Heart left ventricle (tissue), 13 donors: ENCODE measurements around the gene N4BP2L2.

Experiments
- CTCF ChIP-seq, 12 donors: fragments of 200-600 bp; sonication (generic) in 4 of 12; IDR thresholded peaks; one replicate each; pipeline versions ENCODE4 v1.5.0 to v1.8.0; 2018 to 2022; ENCODE audit warnings: antibody characterized with exemption in 12 of 12, mild to moderate bottlenecking in 5 of 12
- POLR2A ChIP-seq, 2 donors: fragments of 450-650 bp; IDR thresholded peaks; one replicate each; pipeline ENCODE4 v1.6.1; 2017; ENCODE audit warnings: antibody characterized with exemption in 2 of 2, mild to moderate bottlenecking in 2 of 2, moderate library complexity in 2 of 2
- donor health status: ischemic (EF 13 %, LVEDD 7.1; RV severe dilation, severe dysfunction).
- donor health status: DM: no; HTN: yes; CAD: no.
- donor health status: DM: no; HTN: no; CAD: no.
- donor health status: ischemic (EF 25% LVEDD 6.9; RV normal size, moderate dysfunction).
- donor health status: ischemic (EF 25% LVEDD 5.7; RV mildly dilated, moderate dysfunction).
- donor health status: ischemic (EF 35%, LVEDD 5.7; RV mildly dilated, moderate dysfunction).
- donor health status: nonischemic (EF 11% LVEDD 7.7; RV severe dilation, severe dysfunction).
- donor health status: DM: yes; HTN: yes; CAD: no.
- donor health status: PGD.
- donor health status: ischemic (EF 29% LVEDD 5.4; RV normal size, mild dysfunction).
- donor health status: nonischemic (EF 23%, LVEDD 6.1; RV moderate dilation, normal function).

GRCh38 chr13:32413284-32413683 is 125.3 kb downstream of the N4BP2L2 start:
- TF ChIP-seq CTCF (IDR thresholded peaks at IDR 0.05), result no peak
- TF ChIP-seq POLR2A (IDR thresholded peaks at IDR 0.05), result no peak
